HG03097 (cell line): ENCODE data around the gene NHLH2.

ENCODE experiments used
- ATAC-seq: cut with Tn5 transposase; IDR thresholded peaks from one replicate; pipeline ENCODE4 v1.9.1; 2021; ENCODE audit not compliant: unreplicated experiment, low FRiP score

NHLH2 gene

DNA sequence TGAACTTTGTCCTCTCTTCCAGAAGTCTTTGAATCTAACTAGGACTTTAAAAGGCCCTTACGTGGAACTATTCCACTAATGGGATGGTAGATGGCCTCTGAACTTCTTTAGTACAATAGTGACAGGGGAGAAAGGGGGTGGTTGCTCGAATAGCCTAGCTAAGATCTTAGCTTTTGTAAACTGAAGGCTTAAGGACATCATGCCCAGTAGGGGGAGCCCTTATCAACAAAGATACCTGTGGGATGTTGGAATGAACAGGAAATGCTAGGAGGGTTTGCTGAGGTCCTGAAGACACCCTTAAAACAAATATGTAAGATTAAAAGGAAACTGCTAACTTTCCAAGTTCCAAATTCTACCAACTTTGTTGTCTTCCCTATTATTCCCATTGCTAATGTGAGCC lies 33.2 kb downstream of the NHLH2 start:
- ATAC-seq: no peak

DNA sequence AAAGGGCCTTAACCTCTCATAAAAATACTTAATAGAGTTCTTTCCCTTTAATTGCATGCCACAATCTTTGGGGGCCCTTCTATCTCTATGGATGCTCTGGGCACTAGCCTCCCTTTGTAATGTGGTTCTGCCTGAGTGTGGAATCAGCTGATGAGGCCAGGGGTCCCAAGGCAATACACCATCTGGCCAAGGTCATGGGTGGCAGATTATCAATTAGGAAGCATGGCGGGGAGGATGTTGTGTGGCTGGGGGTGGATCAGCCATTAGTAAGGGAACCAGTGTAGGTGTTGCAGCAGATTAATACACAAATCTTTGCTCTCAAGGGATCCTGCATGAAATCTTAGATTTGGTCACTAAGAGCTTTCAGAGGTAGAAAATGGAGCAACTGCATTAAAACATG lies 35.3 kb downstream of the NHLH2 start:
- ATAC-seq: no peak

DNA sequence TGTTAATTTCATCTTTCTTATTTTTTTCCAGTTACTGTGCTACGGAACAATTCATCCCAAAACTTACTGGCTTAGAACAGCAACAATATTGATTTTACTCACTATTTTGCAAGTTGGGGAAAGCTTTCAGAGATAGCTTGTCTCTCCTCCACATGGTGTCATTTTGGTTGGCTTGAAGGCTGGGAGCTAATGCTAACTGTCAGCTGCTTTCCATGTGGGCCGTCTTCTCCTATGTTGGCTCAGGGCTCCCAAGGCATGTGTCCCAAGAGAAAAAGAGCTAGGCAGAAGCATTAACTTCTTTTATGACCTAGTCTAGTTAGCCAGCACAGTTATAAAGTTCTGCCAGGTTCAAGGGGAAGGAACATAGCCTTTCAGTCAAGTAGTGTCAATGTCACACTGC lies 38.5 kb downstream of the NHLH2 start:
- ATAC-seq: no peak

DNA sequence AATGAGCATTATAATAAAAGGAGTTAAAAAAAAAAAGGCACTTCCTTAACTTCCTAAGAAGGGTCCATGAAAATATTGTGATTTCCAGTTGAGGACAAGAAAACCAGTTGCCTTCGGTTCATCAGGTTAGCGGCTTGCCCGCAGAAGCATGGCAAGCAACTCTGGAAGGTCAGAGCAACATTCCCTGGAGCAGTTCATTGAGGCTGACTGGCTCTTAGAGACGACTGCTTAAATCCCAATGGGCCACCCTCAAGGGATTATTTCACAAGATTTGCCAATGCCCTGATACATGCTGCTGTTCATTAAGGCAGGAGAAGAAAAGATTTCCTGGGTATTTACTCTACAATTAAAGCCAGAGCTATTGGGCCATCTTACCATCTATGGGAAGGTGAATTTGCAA lies 43.4 kb downstream of the NHLH2 start:
- ATAC-seq: no peak

DNA sequence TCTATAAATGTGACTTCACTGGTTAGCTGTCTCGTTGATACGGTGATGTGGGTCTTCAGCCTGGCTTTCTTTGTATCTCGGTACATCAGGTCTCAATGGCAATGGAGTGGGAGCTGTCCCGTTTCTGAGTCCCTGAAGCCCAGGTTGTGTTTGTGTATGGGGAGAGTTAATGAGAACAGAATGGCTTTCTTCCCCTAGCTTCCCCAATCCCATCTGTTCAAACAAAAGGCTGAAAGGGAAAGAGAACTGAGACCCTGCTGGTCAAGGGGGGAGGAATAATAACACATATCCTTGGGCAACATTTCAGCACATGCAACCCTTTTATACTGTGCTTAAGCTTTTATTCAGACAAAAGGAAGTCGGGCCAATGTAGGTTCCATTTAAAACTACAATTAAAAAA lies 44.0 kb downstream of the NHLH2 start:
- no peak for ATAC-seq

DNA sequence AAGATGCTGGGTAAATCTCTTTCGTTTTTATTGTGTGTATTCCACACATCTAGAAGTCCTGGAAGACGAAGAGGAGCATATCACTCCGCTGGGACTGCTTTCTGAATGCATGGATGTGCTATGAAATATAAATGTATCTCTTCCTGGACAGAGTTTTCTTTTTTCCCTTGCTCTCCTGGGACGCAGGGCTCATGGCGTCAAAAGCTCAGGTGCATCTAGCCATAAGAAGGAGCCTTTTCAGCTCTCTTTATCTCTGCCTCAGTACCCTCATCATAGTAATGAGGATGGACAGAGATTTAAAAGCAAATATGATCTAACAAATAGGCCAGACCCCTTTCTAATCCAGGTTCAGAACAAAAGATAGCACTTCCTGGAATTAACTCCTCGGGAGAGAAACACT lies 44.9 kb downstream of the NHLH2 start:
- ATAC-seq: no peak

DNA sequence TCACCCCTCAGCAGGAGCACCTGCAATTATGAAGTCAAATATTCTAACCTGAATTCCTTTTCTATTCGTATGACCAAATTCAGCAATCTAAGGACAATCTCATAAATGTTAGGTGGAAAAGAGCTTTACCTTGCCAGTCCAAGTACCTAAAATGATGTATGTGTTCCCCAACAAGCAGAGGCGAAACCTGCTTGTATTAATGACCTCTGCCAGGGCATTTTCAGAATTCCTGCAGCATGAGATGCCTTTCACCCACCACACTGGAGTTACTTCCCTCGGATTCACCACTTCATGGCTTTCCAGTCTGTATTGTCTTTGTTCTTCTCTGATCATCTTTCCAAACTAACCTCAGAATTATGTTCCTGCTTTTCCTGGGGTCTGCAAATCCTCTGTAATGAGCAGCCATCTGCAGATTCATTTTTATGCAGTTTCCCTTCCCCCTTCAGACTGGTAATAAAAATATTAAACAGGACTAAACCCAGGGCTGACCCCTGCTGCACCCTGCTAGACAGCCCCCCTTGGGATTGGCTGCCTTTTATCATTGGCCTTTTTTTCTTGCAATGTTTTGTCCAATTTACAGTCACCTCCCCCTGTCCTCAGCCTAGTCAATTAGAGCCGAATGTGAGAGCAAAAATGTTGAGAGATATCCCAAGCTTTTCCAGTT lies 45.8 kb downstream of the NHLH2 start:
- ATAC-seq: no peak

DNA sequence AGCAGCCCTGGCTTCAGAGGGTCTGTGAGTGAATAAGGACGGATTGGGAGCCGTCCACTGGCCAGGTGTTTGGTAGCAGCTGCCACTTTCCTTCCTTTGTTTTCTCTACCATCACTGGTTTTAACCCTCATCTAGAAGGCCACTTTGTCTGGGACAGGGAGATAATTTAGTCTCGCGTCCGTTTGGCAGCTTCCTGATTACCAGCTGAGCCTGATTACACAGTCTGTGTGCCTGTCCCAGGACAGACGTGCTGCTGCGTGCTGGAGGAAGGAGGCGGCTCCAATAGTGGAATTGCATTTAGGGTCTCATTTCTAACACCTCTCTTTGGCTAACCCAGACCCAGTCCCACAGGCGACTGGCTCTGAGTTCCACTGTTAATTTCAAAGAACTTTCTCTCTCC lies 47.8 kb downstream of the NHLH2 start:
- ATAC-seq: no peak

DNA sequence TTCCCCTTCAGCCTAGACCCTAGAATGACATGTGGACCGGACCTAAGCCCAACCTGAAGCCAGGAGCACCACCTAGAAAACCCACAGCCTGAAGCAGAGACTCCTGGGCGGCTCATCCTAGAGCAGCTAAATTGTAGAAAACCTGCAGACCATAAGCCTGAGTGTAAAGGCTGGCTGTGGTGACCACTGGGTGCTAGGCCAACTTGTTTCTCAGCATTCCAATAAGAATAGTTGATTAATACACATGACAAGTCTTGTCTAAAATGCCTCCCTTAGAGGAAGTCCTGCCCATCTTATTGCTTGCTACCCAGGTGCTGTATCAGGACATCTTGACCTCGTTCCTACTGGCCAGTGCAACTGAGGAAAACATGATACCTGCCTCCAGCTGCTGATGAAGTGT lies 49.1 kb downstream of the NHLH2 start:
- no peak for ATAC-seq

DNA sequence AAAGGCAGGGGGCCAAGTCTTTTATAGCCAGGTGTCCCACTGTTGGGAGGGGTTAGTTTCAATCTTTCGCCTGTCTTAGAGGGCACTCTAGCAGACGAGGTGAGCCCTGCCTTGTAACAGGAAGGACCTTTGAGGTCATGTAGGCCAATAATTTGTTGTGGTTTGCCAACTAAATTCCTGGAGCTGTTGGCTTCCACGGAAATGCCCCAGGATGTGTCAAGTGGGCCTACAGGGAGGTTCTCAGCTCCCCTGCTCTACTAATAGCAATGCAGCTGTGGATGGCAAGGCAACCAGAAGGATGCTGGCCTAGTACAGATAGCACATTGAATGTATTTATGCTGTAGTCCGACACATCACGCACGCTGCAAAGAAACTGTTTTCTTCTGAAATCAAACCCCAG lies 50.1 kb downstream of the NHLH2 start:
- no peak for ATAC-seq

DNA sequence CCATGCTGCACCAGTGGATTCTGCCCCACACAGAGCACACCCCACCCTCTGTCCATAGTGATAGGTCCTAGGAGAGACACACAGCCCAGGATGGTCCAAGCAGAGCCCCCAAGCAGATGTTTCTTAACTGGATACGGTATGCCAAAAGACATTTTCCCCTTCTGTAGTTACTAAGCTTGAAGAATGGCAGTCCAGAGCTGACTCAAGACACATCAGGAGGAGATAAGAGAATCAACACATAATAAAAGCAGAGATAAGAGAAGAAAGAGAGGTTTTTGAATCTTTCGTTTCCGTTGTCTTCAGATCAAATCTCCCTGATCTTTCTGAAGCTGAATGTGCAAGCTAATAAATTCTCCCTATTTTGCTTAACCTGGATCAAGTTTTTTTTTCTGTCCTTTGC lies 50.6 kb downstream of the NHLH2 start:
- ATAC-seq: no peak
